ENCODE data around the gene FAM32A. TPM values are rescaled to one million over a fixed set of nuclear protein-coding genes. Genes with fewer than 3 reads are reported as not detected.

The FAM32A gene
- total and polyA plus RNA-seq, 10 of the 15 experiments (the other 5 are each of a cell fraction or from before 2014, with no cell fraction given) = 33.3 to 116 (median 71.9) TPM

GRCh38 chr19:16224293-16225045, 39.3 kb downstream of the FAM32A start (continued):
- no peak for TF ChIP-seq ELK1 (IDR thresholded peaks at IDR 0.05; ENCODE audit: low read depth, low read length)
- no peak for TF ChIP-seq CEBPZ (IDR thresholded peaks at IDR 0.05; ENCODE audit: low read depth, low read length)
- no peak for TF ChIP-seq TCF12 (IDR thresholded peaks at IDR 0.05; ENCODE audit: low read depth, low read length)
- TF ChIP-seq NFIC (IDR thresholded peaks at IDR 0.05; ENCODE audit: low read depth, low read length) = no peak
- TF ChIP-seq CREB1 (IDR thresholded peaks at IDR 0.05; ENCODE audit: low read depth) = no peak
- TF ChIP-seq EED (IDR thresholded peaks at IDR 0.05; ENCODE audit: low read depth) = no peak
- no peak for TF ChIP-seq SIX5 (IDR thresholded peaks at IDR 0.05; ENCODE audit: low read depth, low read length, severe bottlenecking)
- TF ChIP-seq USF1 (IDR thresholded peaks at IDR 0.05; ENCODE audit: borderline replicate concordance, extremely low read length, insufficient read depth, low read depth, low read length) = no peak
